Body of pancreas (tissue), 4 donors: ENCODE results near the gene PLEKHD1. TPM values are rescaled to one million over a fixed set of nuclear protein-coding genes. Genes with fewer than 3 reads are reported as not detected.

Experiments used
- ATAC-seq: fragments of 150-250 bp; one replicate; pipeline ENCODE4 v1.9.1; 2016
- DNase-seq, 4 donors: peaks; one replicate each; pipeline ENCODE4 v3.0.0-alpha.2; 2019
- H3K27ac ChIP-seq, 4 donors: fragments of 200-600 bp; sonication (generic); 1 replicate in 3 of 4; 2 replicates in 1 of 4; pipeline versions ENCODE4 v1.5.1 to v1.6.1; 2016 to 2019; ENCODE audit warnings: mild to moderate bottlenecking in 1 of 4, mixed read lengths in 1 of 4, moderate library complexity in 1 of 4
- H3K27me3 ChIP-seq, 2 donors: fragments of 200-600 bp; sonication (generic); one replicate each; pipeline ENCODE4 v1.6.0; 2016; ENCODE audit warnings: mild to moderate bottlenecking in 1 of 2
- H3K36me3 ChIP-seq, 2 donors: fragments of 200-600 bp; sonication (generic); replicated peaks in 1 of 2; 2 replicates each; pipeline ENCODE4 v1.5.1; 2016; ENCODE audit warnings: low read depth in 2 of 2; ENCODE audit not compliant: insufficient read depth in 1 of 2
- H3K4me1 ChIP-seq: fragments of 200-600 bp; sonication (generic); one replicate; pipeline ENCODE4 v1.6.0; 2016
- H3K4me3 ChIP-seq, 2 donors: fragments of 200-600 bp; sonication (generic); 1 replicate in 1 of 2; 2 replicates in 1 of 2; pipeline ENCODE4 v1.5.1; 2016 to 2019
- H3K9me3 ChIP-seq, 3 donors: fragments of 200-600 bp; sonication (generic); 1 replicate in 2 of 3; 2 replicates in 1 of 3; pipeline ENCODE4 v1.5.1; 2016
- CTCF ChIP-seq, 7 experiments: fragments of 450-650 bp in 4 of 7; fragments of 200-600 bp in 3 of 7; sonication (generic) in 3 of 7; IDR thresholded peaks; one replicate each; pipeline ENCODE4 v1.5.1; 2016 to 2019; ENCODE audit warnings: antibody characterized with exemption in 7 of 7
- POLR2A ChIP-seq, 3 donors: fragments of 450-650 bp; IDR thresholded peaks; one replicate each; pipeline ENCODE4 v1.6.1; 2016; ENCODE audit warnings: antibody characterized with exemption in 3 of 3, mild to moderate bottlenecking in 2 of 3
- WGBS, 2 donors: methylation state at CpG; one replicate each; pipeline ENCODE4 v1.1.5; 2017; 5-methylcytosine and 5-hydroxymethylcytosine counted together
- intact Hi-C: fragments of 100-400 bp; cut with DNase I; formaldehyde crosslinking; loops from one replicate; pipeline ENCODE4 v1.15.1; 2023
- total RNA-seq, 2 donors: library from RNA; depleted of rRNA; stranded (reverse); fragments of >200 nt; gene quantifications; one replicate each; pipeline ENCODE4 v1.1.0, GENCODE V29; 2016

Gene PLEKHD1
- total RNA-seq, 2 donors from 2014 or later: under 0.01 to 2.0 TPM

GRCh38 chr14:69535230-69535848, 50.8 kb downstream of the PLEKHD1 start:
- H3K27me3 ChIP-seq: no peaks in the 10 kb centered on the region
- no peaks in the 10 kb centered on the region for H3K36me3 ChIP-seq
- no peaks in the 10 kb centered on the region for H3K9me3 ChIP-seq
- ATAC-seq (peak; percentile 67), DNase-seq (peak; percentile 33 to 44 (median 34))
- WGBS, 2 donors: 3 to 10% methylated on average over 4 of the region's 4 CpGs
- no peak overlapping the region for H3K27ac ChIP-seq
- TF ChIP-seq POLR2A (IDR thresholded peaks at IDR 0.05) (no peak), CTCF (IDR thresholded peaks at IDR 0.05) (peak in 6 of 7 experiments; percentile 33 to 48 (median 38))
- no peaks in the 10 kb centered on the region for H3K4me1 ChIP-seq
- no peak overlapping the region for H3K4me3 ChIP-seq
- intact Hi-C loops: no loop called here

- no peak for ATAC-seq
- Histone ChIP-seq H3K27me3 (no peaks in the 10 kb centered on the region), H3K4me1 (no peaks in the 10 kb centered on the region), H3K27ac (no peak overlapping the region), H3K4me3 (no peak overlapping the region), H3K36me3 (no peaks in the 10 kb centered on the region), H3K9me3 (no peaks in the 10 kb centered on the region)
- no peak for TF ChIP-seq CTCF (IDR thresholded peaks at IDR 0.05)
- no peak for TF ChIP-seq POLR2A (IDR thresholded peaks at IDR 0.05)
- intact Hi-C loops: no loop called here
- no peak for DNase-seq
These were observed 52.4 kb downstream of the PLEKHD1 start for GRCh38 chr14:69536971-69537370.

- Histone ChIP-seq H3K36me3 (no peaks in the 10 kb centered on the region), H3K4me3 (no peak overlapping the region), H3K4me1 (no peaks in the 10 kb centered on the region), H3K27me3 (no peaks in the 10 kb centered on the region), H3K27ac (no peak overlapping the region), H3K9me3 (no peaks in the 10 kb centered on the region)
- TF ChIP-seq POLR2A (IDR thresholded peaks at IDR 0.05) (no peak), CTCF (IDR thresholded peaks at IDR 0.05) (no peak)
- no peak for DNase-seq
- 82 to 89% methylated on average over 1 of the region's 1 CpG for WGBS, 2 donors
- no peak for ATAC-seq
- intact Hi-C loops: no loop called here
These were observed 53.4 kb downstream of the PLEKHD1 start for GRCh38 chr14:69537900-69538299.

GRCh38 chr14:69538766-69539165, 54.2 kb downstream of the PLEKHD1 start:
- Histone ChIP-seq H3K9me3 (no peaks in the 10 kb centered on the region), H3K4me1 (no peaks in the 10 kb centered on the region), H3K36me3 (no peaks in the 10 kb centered on the region), H3K27me3 (no peaks in the 10 kb centered on the region), H3K27ac (no peak overlapping the region), H3K4me3 (no peak overlapping the region)
- intact Hi-C loops: no loop called here
- ATAC-seq (no peak), DNase-seq (no peak)
- TF ChIP-seq CTCF (IDR thresholded peaks at IDR 0.05) (no peak), POLR2A (IDR thresholded peaks at IDR 0.05) (no peak)
- 81 to 85% methylated on average over 1 of the region's 1 CpG for WGBS, 2 donors
